ENCODE data around the gene SLC25A34.

The SLC25A34 gene

GRCh38 chr1:15751717-15752116 is 15.7 kb downstream of the SLC25A34 start:
- no peak for DNase-seq (ENCODE audit: low read depth in 3 of 3)

DNA sequence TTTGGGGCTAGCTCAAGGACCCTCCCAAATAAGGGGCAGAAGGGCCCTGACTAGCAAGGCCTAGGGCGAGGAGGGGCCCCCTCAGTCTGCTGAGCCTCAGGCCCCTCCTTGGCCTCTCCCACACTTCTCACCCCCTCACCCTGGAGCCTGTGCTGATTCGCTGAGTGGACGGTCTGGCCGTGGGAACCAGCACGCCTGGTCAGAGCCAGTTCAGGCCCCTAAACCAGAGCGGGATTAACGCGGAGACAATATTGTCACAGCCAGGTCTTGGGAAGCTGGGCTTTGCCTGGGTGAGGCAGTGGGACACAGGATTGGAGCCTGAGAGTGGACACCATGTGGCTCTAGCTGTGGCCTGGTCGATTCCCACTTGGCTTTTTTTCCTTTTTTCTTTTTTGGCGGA is 17.7 kb downstream of the SLC25A34 start:
- no peak for DNase-seq (ENCODE audit: low read depth in 3 of 3)

DNA sequence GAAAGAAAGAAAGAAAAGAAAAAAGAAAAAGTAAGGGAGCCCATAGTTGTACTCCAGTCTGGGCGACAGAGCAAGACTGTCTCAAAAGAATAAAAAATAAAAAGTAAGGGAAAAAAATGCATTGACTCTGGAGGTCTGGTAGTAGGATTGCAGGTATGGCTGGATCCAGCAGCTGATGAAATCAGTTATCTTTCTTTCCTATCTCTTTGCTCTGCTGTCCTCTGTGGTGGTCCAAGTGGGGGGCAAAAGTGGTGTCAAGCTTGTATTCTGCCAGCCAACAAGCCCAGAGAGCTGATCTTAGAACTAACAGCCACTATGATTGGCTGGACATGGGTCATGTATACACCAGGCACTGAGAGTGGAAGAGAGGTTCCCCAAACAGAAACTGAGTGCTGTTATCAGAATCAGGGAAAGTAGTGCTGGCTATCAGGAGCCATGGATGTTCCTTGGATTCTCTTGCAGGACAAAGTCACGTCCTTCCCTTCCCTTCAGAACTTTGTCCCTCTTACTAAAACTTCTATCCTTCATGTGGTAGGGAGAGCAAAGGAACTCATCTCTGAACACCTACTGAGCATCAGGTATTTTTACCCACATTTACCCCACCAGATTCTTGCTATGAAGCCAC is 19.1 kb downstream of the SLC25A34 start:
- no peak for DNase-seq (ENCODE audit: low read depth in 3 of 3)

GRCh38 chr1:15755646-15756040 is 19.6 kb downstream of the SLC25A34 start:
- DNase-seq (ENCODE audit: low read depth in 3 of 3) = no peak

- no peak for DNase-seq (ENCODE audit: low read depth in 3 of 3)
These were observed 20.3 kb downstream of the SLC25A34 start for GRCh38 chr1:15756143-15757015.

- DNase-seq (ENCODE audit: low read depth in 3 of 3) = no peak
These were observed 21.0 kb downstream of the SLC25A34 start for GRCh38 chr1:15757016-15757543.

DNA sequence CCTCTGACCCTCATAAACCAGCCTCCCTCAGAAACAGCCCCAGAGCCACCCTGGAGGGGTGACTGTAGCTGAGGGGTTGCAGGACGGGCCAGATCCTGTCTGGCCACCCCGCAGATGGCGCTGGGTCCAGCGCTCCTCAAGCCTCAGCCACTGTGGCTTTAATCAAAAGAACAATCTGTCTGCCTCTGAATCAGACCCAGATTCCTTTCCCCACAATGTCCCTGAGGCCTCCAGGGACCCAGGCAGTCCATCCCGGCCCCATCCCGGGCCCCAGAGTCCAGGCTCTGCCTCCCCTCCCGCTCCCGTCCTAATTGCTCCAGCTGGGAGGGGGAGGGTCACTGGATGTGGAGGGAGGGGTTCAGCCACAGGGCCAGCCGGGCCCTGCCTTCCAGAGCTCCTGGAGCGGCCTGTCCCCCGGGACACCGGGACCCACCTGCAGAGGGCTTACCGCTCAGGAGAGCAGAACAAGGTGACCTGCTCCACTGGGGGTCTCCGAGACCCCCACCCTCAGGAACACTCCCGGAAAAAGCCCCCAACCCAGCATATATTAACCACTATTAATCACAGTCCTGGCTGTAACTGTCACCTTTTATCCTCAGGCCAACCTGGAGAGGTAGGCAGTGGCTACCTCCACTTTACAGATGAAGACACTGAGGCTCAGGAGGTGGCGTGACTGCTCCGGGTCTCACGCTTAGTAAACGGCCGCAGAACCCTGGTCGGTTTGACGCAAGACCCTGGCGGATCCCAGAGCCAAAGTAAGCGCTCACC is 21.7 kb downstream of the SLC25A34 start:
- no peak for DNase-seq (ENCODE audit: low read depth in 3 of 3)

DNA sequence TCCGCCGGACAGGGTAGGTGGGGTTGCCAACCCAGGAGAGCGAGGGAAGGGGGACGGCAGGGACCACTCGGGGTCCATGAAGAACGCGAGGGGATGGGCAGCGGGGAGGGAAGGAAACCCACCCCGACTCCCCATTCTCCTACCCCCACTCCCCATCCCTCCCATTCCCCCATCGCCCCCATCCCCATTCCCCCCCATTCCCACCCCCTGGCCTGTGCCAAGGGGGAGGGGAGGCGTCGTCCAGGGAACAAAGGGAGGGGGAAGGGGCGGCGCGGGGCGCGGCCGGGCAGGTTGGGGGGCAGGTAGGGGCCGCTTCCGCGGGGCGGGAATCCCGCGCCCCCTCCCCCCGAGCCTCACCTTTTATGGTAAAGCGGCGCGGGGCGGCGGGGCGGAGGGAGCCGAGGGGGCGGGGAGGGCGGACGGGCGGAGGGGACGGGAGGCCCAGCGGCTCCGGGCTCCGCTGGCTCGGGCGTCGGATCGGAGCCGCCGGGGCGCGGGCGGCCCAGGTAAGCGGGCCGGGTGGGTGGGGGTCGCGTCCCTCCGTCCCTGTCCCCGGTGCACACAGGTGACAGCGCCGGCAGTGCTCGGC is 22.4 kb downstream of the SLC25A34 start, which contains the start of gene FBLIM1:
Gene FBLIM1, plus strand, starts transcription at position 453 of the 589 bp plus-strand sequence. CDS start 6,189 bp downstream, outside the sequence.
- no peak for DNase-seq (ENCODE audit: low read depth in 3 of 3)

GRCh38 chr1:15758953-15759661 is 23.0 kb downstream of the SLC25A34 start:
- DNase-seq (ENCODE audit: low read depth in 3 of 3) = no peak

- no peak for DNase-seq (ENCODE audit: low read depth in 3 of 3)
These were observed 24.6 kb downstream of the SLC25A34 start for GRCh38 chr1:15760520-15761211.

DNA sequence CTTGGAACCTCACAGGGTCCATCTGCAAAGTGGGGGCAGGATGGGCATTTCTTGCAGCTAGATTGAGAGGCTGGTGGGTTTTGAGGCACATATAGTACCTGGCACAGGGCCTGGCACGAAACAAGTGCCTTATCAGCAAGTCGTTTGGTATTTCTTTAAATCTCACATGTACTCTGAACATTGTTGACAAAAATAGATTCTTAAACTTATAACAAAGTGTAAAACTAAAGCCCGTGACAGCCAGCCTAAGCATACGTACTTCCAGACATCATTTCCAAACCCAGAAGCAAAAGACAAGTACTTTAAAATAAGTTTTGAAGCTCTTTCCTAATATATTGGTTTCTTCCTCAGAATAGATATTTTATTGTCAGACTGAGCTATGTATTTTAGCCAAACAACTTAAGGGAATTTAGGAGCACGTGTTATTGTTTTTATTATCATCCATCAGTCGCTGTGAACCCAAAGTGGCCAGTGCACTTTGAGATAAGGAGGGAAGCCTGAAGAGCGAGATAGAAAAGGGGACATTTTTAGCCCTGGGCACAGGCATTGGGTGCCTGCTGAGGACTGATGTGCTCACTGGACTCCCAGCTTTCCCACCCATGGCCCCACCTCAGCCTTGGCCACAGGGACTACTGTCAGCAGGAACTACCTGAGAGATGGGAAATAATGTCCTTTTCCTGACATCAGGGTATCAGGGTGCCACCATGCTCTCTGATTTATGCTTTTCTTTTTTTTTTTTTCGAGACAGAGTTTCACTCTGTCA is 25.5 kb downstream of the SLC25A34 start:
- DNase-seq (ENCODE audit: low read depth in 3 of 3) = no peak

DNA sequence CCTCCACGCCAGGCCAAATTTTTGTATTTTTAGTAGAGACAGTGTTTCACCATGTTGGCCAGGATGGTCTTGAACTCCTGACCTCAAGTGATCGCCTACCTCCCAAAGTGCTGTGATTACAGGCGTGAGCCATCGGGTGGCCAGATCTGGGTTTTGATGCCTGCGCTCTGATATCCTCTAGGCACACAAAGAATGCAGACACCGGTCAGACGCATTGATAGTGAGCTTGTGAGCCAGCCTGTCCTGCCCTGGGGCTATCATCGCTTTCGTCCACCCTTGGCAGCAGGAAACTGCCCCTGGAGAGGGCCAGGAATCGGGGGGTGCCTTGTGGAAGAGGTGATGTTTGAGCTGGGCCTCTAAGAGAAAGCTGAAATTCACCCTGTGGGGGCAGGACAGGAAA is 26.5 kb downstream of the SLC25A34 start:
- DNase-seq (ENCODE audit: low read depth in 3 of 3) = no peak

GRCh38 chr1:15764269-15764764 is 28.3 kb downstream of the SLC25A34 start:
- DNase-seq (ENCODE audit: low read depth in 3 of 3) = no peak

- no peak for DNase-seq (ENCODE audit: low read depth in 3 of 3)
These were observed 28.8 kb downstream of the SLC25A34 start for GRCh38 chr1:15764890-15765289.

DNA sequence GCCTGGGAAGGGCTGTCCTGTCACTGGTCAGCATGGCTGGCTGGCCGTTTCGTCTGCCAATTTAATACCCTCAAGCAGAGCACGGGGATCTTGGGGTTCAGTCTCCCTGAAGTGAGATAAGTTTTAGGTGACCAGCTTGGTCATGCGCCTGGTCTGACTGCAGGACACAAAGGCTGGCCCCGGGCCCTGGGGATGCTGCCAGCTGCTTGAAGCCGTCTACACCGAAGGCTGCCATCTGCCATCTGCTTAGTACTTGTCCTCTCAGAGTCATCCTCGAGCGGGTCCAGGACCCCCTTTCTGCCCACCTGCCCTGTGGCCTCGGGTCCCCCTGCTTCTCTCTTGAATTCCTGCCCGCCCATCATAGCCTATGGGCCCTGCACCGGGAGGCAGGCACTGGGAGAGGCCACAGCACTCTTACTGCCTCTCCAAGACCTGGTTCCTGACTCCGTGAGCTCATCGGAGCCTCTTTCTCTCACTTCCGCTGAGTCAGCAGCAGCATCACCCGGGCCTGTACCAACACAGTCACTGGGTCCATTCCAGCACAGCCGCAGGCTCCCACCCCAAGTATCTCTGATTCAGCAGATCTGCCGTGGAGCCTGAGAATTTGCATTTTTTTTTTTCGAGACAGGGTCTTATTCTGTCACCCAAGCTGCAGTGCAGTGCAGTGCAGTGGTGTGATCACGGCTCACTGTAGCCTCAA is 29.6 kb downstream of the SLC25A34 start:
- DNase-seq (ENCODE audit: low read depth in 3 of 3) = no peak

DNA sequence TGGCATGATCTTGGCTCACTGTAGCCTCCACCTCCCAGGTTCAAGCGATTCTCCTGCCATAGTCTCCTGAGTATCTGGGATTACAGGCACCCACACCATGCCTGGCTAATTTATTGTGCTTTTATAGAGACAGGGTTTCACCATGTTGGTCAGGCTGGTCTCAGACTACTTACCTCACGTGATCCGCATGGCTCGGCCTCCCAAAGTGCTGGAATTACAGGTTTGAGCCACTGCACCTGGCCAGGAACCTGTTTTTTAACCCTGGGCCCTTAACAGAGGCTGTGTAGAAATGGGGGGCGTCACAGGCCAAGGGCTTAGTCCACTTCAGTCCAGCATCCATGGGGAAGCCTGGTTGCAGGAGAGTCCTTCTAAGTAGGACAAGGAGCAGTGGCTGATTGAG is 31.9 kb downstream of the SLC25A34 start:
- no peak for DNase-seq (ENCODE audit: low read depth in 3 of 3)

DNA sequence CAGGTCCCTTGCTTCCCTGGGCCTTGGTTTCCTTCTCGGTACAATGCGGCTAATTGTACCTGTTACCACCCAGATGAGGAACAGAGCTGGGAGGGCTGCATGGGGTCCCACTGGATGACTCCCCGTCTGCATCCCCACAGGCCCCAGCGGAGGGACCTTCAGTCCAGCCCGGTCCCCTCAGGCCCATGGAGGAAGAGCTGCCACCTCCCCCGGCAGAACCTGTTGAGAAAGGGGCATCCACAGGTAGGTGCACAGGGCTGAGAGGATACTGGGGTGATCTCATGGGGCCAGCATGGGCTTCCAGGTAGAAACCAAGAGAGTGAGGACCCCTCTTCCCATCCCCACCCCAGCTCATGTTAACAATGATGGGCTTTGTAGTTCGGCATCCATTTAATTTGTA is 32.3 kb downstream of the SLC25A34 start:
- no peak for DNase-seq (ENCODE audit: low read depth in 3 of 3)

- DNase-seq (ENCODE audit: low read depth in 3 of 3) = no peak
These were observed 34.4 kb downstream of the SLC25A34 start for GRCh38 chr1:15770313-15770962.
